SK-N-SH treated with all-trans-retinoic acid at 6 μM for 48 hours (cell line): ENCODE results near the gene PIP4K2C.
"Not testable (repeated sequence)": the region's sequence is repeated elsewhere in the genome, so short reads cannot be mapped to it uniquely, and the experiment has no call there.

Experiments used
- ATAC-seq: fragments of 200-7000 bp; cut with Tn5 transposase; 3 replicates; pipeline ENCODE4 v1.9.1; 2020; ENCODE audit warnings: mild to moderate bottlenecking, moderate library complexity
- BACH2 ChIP-seq: fragments of 250-450 bp; sonication (Bioruptor Pico); IDR thresholded peaks from 2 replicates; pipeline ENCODE4 v1.9.0; 2021; ENCODE audit warnings: mild to moderate bottlenecking, borderline replicate concordance
- CREB5 ChIP-seq: fragments of 250-450 bp; sonication (Bioruptor Pico); IDR thresholded peaks from 2 replicates; pipeline ENCODE4 v1.5.1; 2020; ENCODE audit warnings: low read depth, mild to moderate bottlenecking, moderate library complexity
- CSDC2 ChIP-seq: fragments of 250-450 bp; sonication (Bioruptor Pico); IDR thresholded peaks from 2 replicates; pipeline ENCODE4 v1.5.0; 2020; ENCODE audit warnings: mild to moderate bottlenecking, moderate library complexity
- CSRNP3 ChIP-seq: fragments of 250-450 bp; sonication (Bioruptor Pico); IDR thresholded peaks from 2 replicates; pipeline ENCODE4 v1.5.1; 2021; ENCODE audit warnings: mild to moderate bottlenecking, moderate library complexity
- ESRRG ChIP-seq: fragments of 250-450 bp; sonication (Bioruptor Pico); IDR thresholded peaks from 2 replicates; pipeline ENCODE4 v1.6.1; 2021; ENCODE audit warnings: mild to moderate bottlenecking
- ISL1 ChIP-seq: fragments of 250-450 bp; sonication (Bioruptor Pico); IDR thresholded peaks from 2 replicates; pipeline ENCODE4 v2.1.2; 2022; ENCODE audit warnings: mild to moderate bottlenecking, moderate library complexity
- PATZ1 ChIP-seq: fragments of 250-450 bp; sonication (Bioruptor Pico); IDR thresholded peaks from 2 replicates; pipeline ENCODE4 v1.8.0; 2020; ENCODE audit warnings: mild to moderate bottlenecking, moderate library complexity, borderline replicate concordance
- POU6F1 ChIP-seq: fragments of 250-450 bp; sonication (Bioruptor Pico); IDR thresholded peaks from 2 replicates; pipeline ENCODE4 v1.8.0; 2021; ENCODE audit warnings: low read depth, mild to moderate bottlenecking, moderate library complexity, borderline replicate concordance
- PPARA ChIP-seq: fragments of 250-450 bp; sonication (Bioruptor Pico); IDR thresholded peaks from 2 replicates; pipeline ENCODE4 v1.5.0; 2020; ENCODE audit warnings: mild to moderate bottlenecking, borderline replicate concordance
- RARB ChIP-seq: fragments of 250-450 bp; sonication (Bioruptor Pico); IDR thresholded peaks from 2 replicates; pipeline ENCODE4 v1.8.0; 2021; ENCODE audit warnings: mild to moderate bottlenecking, moderate library complexity
- SNAI2 ChIP-seq: fragments of 250-450 bp; sonication (Bioruptor Pico); IDR thresholded peaks from 2 replicates; pipeline ENCODE4 v1.5.0; 2020; ENCODE audit warnings: mild to moderate bottlenecking, moderate library complexity
- TCF4 ChIP-seq: fragments of 250-450 bp; sonication (Bioruptor Pico); IDR thresholded peaks from 2 replicates; pipeline ENCODE4 v1.8.0; 2021; ENCODE audit warnings: mild to moderate bottlenecking, moderate library complexity, borderline replicate concordance
- TOX ChIP-seq: fragments of 250-450 bp; sonication (Bioruptor Pico); IDR thresholded peaks from 2 replicates; pipeline ENCODE4 v1.8.0; 2021; ENCODE audit warnings: mild to moderate bottlenecking, moderate library complexity, borderline replicate concordance
- ZFP3 ChIP-seq: fragments of 250-450 bp; sonication (Bioruptor Pico); IDR thresholded peaks from 2 replicates; pipeline ENCODE4 v1.5.0; 2020; ENCODE audit warnings: mild to moderate bottlenecking, moderate library complexity
- ZNF565 ChIP-seq: fragments of 450-650 bp; formaldehyde crosslinking; conservative IDR thresholded peaks from 2 replicates; pipeline ENCODE4 v1.5.0; 2020; ENCODE audit warnings: low read depth, mild to moderate bottlenecking, moderate library complexity
- ZNF70 ChIP-seq: fragments of 450-650 bp; formaldehyde crosslinking; IDR thresholded peaks from 2 replicates; pipeline ENCODE4 v1.5.0; 2020; ENCODE audit warnings: mild to moderate bottlenecking, moderate library complexity

Gene PIP4K2C

GRCh38 chr12:57617942-57618341 is 26.9 kb downstream of the PIP4K2C start (continued):
- TF ChIP-seq PATZ1 (no peak), CSRNP3 (no peak), ISL1 (CRISPR knock-in tag) (no peak), TCF4 (CRISPR knock-in tag) (no peak), CSDC2 (CRISPR knock-in tag) (no peak), RARB (no peak)

- ATAC-seq = not testable (repeated sequence)
Measured at GRCh38 chr12:57618431-57618830, 27.4 kb downstream of the PIP4K2C start.

- no peak for ATAC-seq
Measured at GRCh38 chr12:57618966-57619433, 28.0 kb downstream of the PIP4K2C start.

GRCh38 chr12:57619434-57620244 is 28.6 kb downstream of the PIP4K2C start:
- TF ChIP-seq CSRNP3 (no peak), PATZ1 (no peak), ZFP3 (CRISPR knock-in tag) (no peak), ESRRG (CRISPR knock-in tag) (no peak), TOX (CRISPR knock-in tag) (no peak), CREB5 (CRISPR knock-in tag) (no peak), ZNF70 (no peak), POU6F1 (CRISPR knock-in tag) (no peak)
- ATAC-seq = no peak

More at GRCh38 chr12:57618966-57619433, 28.0 kb downstream of the PIP4K2C start:
- TF ChIP-seq ZFP3 (CRISPR knock-in tag) = no peak
- no peak for TF ChIP-seq BACH2
- no peak for TF ChIP-seq SNAI2 (CRISPR knock-in tag)
- TF ChIP-seq CSDC2 (CRISPR knock-in tag) = no peak
- TF ChIP-seq PPARA (CRISPR knock-in tag) = no peak
- no peak for TF ChIP-seq TOX (CRISPR knock-in tag)
- no peak for TF ChIP-seq ZNF565 (CRISPR knock-in tag)
